CD8-positive, alpha-beta memory T cell (primary cell): ENCODE measurements around the gene TP73. TPM values are rescaled to one million over a fixed set of nuclear protein-coding genes. Genes with fewer than 3 reads are reported as not detected.

Experiments used
- CTCF ChIA-PET: fragments of 350-600 bp; sonication (Branson Sonifier 250); formaldehyde crosslinking; loops from one replicate; lab custom pipeline; 2021; ENCODE audit warnings: antibody characterized with exemption; lab: Charles Lee
- POLR2A ChIA-PET: fragments of 350-600 bp; sonication (Branson Sonifier 250); formaldehyde crosslinking; loops from one replicate; lab custom pipeline; 2021; ENCODE audit warnings: antibody characterized with exemption; lab: Charles Lee
- DNase-seq, 5 donors: peaks; one replicate each; pipeline versions ENCODE4 v3.0.0 to v3.0.0-alpha.2; 2020 to 2022; ENCODE audit warnings: mixed read lengths in 1 of 5
- H3K27ac ChIP-seq: one replicate; pipeline ENCODE4 v1.7.0; 2013; ENCODE audit warnings: low read depth, mild to moderate bottlenecking, low read length, moderate library complexity
- H3K27me3 ChIP-seq: 2 replicates; pipeline ENCODE4 v1.7.0; 2013; ENCODE audit warnings: low read length, mild to moderate bottlenecking; ENCODE audit not compliant: insufficient read depth, poor library complexity, severe bottlenecking
- H3K36me3 ChIP-seq: 2 replicates; pipeline ENCODE4 v1.7.0; 2013; ENCODE audit warnings: mild to moderate bottlenecking, low read length, moderate library complexity; ENCODE audit not compliant: insufficient read depth
- H3K4me1 ChIP-seq: 2 replicates; pipeline ENCODE4 v1.7.0; 2013; ENCODE audit warnings: mild to moderate bottlenecking, low read length, moderate library complexity; ENCODE audit not compliant: insufficient read depth
- H3K4me3 ChIP-seq: 2 replicates; pipeline ENCODE4 v1.7.0; 2013; ENCODE audit warnings: mild to moderate bottlenecking, low read length
- H3K9me3 ChIP-seq: 2 replicates; pipeline ENCODE4 v1.7.0; 2013; ENCODE audit warnings: mild to moderate bottlenecking, low read length
- H3K27ac Mint-ChIP-seq, 8 donors: one replicate each; pipeline ENCODE4 v1.8.0; 2020 to 2021; ENCODE audit warnings: mixed read lengths in 8 of 8, mild to moderate bottlenecking in 6 of 8, inconsistent platforms in 3 of 8, moderate library complexity in 3 of 8
- H3K27me3 Mint-ChIP-seq, 2 donors: one replicate each; pipeline ENCODE4 v1.8.0; 2020 to 2021; ENCODE audit warnings: mixed read lengths in 2 of 2, mild to moderate bottlenecking in 1 of 2, moderate library complexity in 1 of 2
- H3K36me3 Mint-ChIP-seq, 3 donors: one replicate each; pipeline ENCODE4 v1.8.0; 2020 to 2021; ENCODE audit warnings: mixed read lengths in 3 of 3, inconsistent platforms in 1 of 3, mild to moderate bottlenecking in 1 of 3
- H3K4me1 Mint-ChIP-seq, 3 donors: one replicate each; pipeline ENCODE4 v1.8.0; 2020 to 2021; ENCODE audit warnings: mixed read lengths in 3 of 3, inconsistent platforms in 1 of 3, mild to moderate bottlenecking in 1 of 3
- H3K4me3 Mint-ChIP-seq, 7 donors: one replicate each; pipeline ENCODE4 v1.8.0; 2020 to 2021; ENCODE audit warnings: mixed read lengths in 7 of 7, mild to moderate bottlenecking in 6 of 7, moderate library complexity in 4 of 7, inconsistent platforms in 2 of 7
- H3K9me3 Mint-ChIP-seq, 5 donors: one replicate each; pipeline ENCODE4 v1.8.0; 2020 to 2022; ENCODE audit warnings: mixed read lengths in 5 of 5, mild to moderate bottlenecking in 3 of 5, moderate library complexity in 2 of 5, inconsistent platforms in 1 of 5
- polyA plus RNA-seq: library from polyadenylated mRNA; unstranded; fragments of 300-500 nt; fragmentation: Illumina TruSeq; gene quantifications from one replicate; pipeline ENCODE4 v1.2.3, GENCODE V29; 2021
- total RNA-seq, 2 experiments: library from RNA; stranded (reverse); gene quantifications; one replicate each; pipeline ENCODE4 v1.2.3, GENCODE V29; 2021

The TP73 gene
- total and polyA plus RNA-seq, 3 experiments from 2014 or later, result 0.20 to 0.63 (median 0.49) TPM

- CTCF ChIA-PET, result no interaction called here
These were observed 127.6 kb downstream of the TP73 start for GRCh38 chr1:3779912-3780416.

DNA sequence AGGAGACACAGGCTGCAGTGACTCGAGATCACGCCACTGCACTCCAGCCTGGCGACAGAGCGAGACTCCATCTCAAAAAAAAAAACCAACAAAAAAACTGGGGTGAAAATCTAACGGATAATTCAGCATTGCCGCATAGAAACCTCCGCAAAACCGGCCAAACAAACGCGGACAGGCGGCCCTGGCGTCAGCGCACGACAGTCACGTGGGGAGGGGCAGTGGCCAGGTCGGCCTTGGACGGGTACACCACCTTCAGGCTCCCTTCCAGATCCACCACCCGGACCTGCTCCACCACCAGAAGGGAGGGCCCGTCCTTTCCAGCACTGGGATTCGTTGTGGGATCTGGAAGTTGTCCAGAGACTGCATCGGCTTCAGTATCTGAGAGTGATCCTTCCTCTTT is 128.6 kb downstream of the TP73 start:
- Mint-ChIP-seq H3K9me3 (no peaks in the 10 kb centered on the region), H3K4me1 (peaks cover 0 to 1% (median under 1%) of the 10 kb centered on the region in 3 donors), H3K27me3 (no peaks in the 10 kb centered on the region), H3K4me3 (no peak overlapping the region), H3K36me3 (peaks cover 7 to 73% (median 13%) of the 10 kb centered on the region in 3 donors), H3K27ac (no peak overlapping the region)
- Histone ChIP-seq H3K4me1 (no peaks in the 10 kb centered on the region), H3K4me3 (no peak overlapping the region), H3K27me3 (no peaks in the 10 kb centered on the region), H3K36me3 (peaks cover 32% of the 10 kb centered on the region), H3K27ac (no peak overlapping the region), H3K9me3 (no peaks in the 10 kb centered on the region)
- DNase-seq, result no peak
- POLR2A ChIA-PET, result no interaction called here
- CTCF ChIA-PET, result no interaction called here

More at GRCh38 chr1:3779912-3780416, 127.6 kb downstream of the TP73 start:
- DNase-seq, result no peak
- Mint-ChIP-seq H3K4me3 (no peak overlapping the region), H3K9me3 (no peaks in the 10 kb centered on the region), H3K27ac (peak overlapping the region in 1 of 8 donors; percentile 39), H3K27me3 (no peaks in the 10 kb centered on the region), H3K4me1 (peaks cover 0 to 8% (median 3%) of the 10 kb centered on the region in 3 donors), H3K36me3 (peaks cover 7 to 63% (median 10%) of the 10 kb centered on the region in 3 donors)
- no peak overlapping the region for H3K4me3 ChIP-seq
- no peak overlapping the region for H3K27ac ChIP-seq
- H3K36me3 ChIP-seq, result peaks cover 24% of the 10 kb centered on the region
- no peaks in the 10 kb centered on the region for H3K9me3 ChIP-seq
- no peaks in the 10 kb centered on the region for H3K27me3 ChIP-seq
- POLR2A ChIA-PET, result no interaction called here
- H3K4me1 ChIP-seq, result no peaks in the 10 kb centered on the region

GRCh38 chr1:3783651-3784474 is 131.5 kb downstream of the TP73 start:
- POLR2A ChIA-PET, result no interaction called here
- H3K4me1 ChIP-seq, result peaks cover 13% of the 10 kb centered on the region

GRCh38 chr1:3785045-3785444 is 132.7 kb downstream of the TP73 start:
- Histone ChIP-seq H3K9me3 (no peaks in the 10 kb centered on the region), H3K27ac (no peak overlapping the region), H3K27me3 (no peaks in the 10 kb centered on the region), H3K4me1 (peaks cover 13% of the 10 kb centered on the region), H3K36me3 (peaks cover 44% of the 10 kb centered on the region), H3K4me3 (no peak overlapping the region)
- CTCF ChIA-PET, result interaction anchor here (1.2 to 1.7 kb wide), 3 partner anchors 9 to 16 kb away, joined by 3 read pairs; no protein-coding TSS in a partner anchor
- H3K9me3 Mint-ChIP-seq, result no peaks in the 10 kb centered on the region
- POLR2A ChIA-PET, result interaction anchor here (0.7 kb wide), 1 partner anchor 9 kb away, joined by 3 read pairs; no protein-coding TSS in a partner anchor
- H3K4me1 Mint-ChIP-seq, result peaks cover 6 to 26% (median 16%) of the 10 kb centered on the region in 3 donors
- peaks cover 4 to 85% (median 12%) of the 10 kb centered on the region in 3 donors for H3K36me3 Mint-ChIP-seq
- peak overlapping the region in 2 of 8 donors; percentile 35 to 77 for H3K27ac Mint-ChIP-seq
- H3K27me3 Mint-ChIP-seq, result no peaks in the 10 kb centered on the region
- DNase-seq, result peak in 1 of 5 donors; percentile 24
- H3K4me3 Mint-ChIP-seq, result no peak overlapping the region

More at GRCh38 chr1:3783651-3784474, 131.5 kb downstream of the TP73 start:
- Mint-ChIP-seq H3K36me3 (peaks cover 7 to 91% (median 16%) of the 10 kb centered on the region in 3 donors), H3K27me3 (no peaks in the 10 kb centered on the region), H3K27ac (peak overlapping the region in 2 of 8 donors; percentile 58 to 61), H3K4me3 (no peak overlapping the region), H3K9me3 (no peaks in the 10 kb centered on the region), H3K4me1 (peaks cover 6 to 19% (median 16%) of the 10 kb centered on the region in 3 donors)
- no peak overlapping the region for H3K4me3 ChIP-seq
- DNase-seq, result no peak
- H3K36me3 ChIP-seq, result peaks cover 44% of the 10 kb centered on the region
- H3K9me3 ChIP-seq, result no peaks in the 10 kb centered on the region
- H3K27ac ChIP-seq, result no peak overlapping the region
- CTCF ChIA-PET, result interaction anchor here (1.2 to 1.7 kb wide), 2 partner anchors 8 to 18 kb away, joined by 3 read pairs; no protein-coding TSS in a partner anchor
- no peaks in the 10 kb centered on the region for H3K27me3 ChIP-seq

- Histone ChIP-seq H3K36me3 (peaks cover 44% of the 10 kb centered on the region), H3K9me3 (no peaks in the 10 kb centered on the region), H3K4me1 (peaks cover 13% of the 10 kb centered on the region), H3K4me3 (no peak overlapping the region), H3K27me3 (no peaks in the 10 kb centered on the region), H3K27ac (no peak overlapping the region)
- Mint-ChIP-seq H3K36me3 (peaks cover 0 to 82% (median 7%) of the 10 kb centered on the region in 3 donors), H3K4me3 (no peak overlapping the region), H3K27me3 (no peaks in the 10 kb centered on the region), H3K4me1 (peaks cover 6 to 30% (median 16%) of the 10 kb centered on the region in 3 donors), H3K9me3 (no peaks in the 10 kb centered on the region), H3K27ac (peak overlapping the region in 1 of 8 donors; percentile 86)
- POLR2A ChIA-PET, result interaction anchor here (0.7 kb wide), 1 partner anchor 8 kb away, joined by 3 read pairs; no protein-coding TSS in a partner anchor
- peak in 1 of 5 donors; percentile 24 for DNase-seq
- CTCF ChIA-PET, result interaction anchor here (1.2 kb wide), 2 partner anchors 9 to 10 kb away, joined by 3 read pairs; no protein-coding TSS in a partner anchor
These were observed 133.3 kb downstream of the TP73 start for GRCh38 chr1:3785456-3786157.

Other genes starting within 250 kb of the TP73 start
- not detected for gene ARHGEF16, start 197.9 kb upstream of the TP73 start, total RNA-seq
- 0.06 TPM for gene ARHGEF16, start 197.9 kb upstream of the TP73 start, polyA plus RNA-seq
- 10 to 100 TPM; 10.8 to 12.0 TPM for gene MEGF6, start 41.0 kb upstream of the TP73 start, total RNA-seq
- 3.4 TPM for gene MEGF6, start 41.0 kb upstream of the TP73 start, polyA plus RNA-seq
- 10 to 100 TPM; 18.9 to 21.1 TPM for gene TPRG1L, start 27.5 kb upstream of the TP73 start, total RNA-seq
- gene TPRG1L, start 27.5 kb upstream of the TP73 start, polyA plus RNA-seq, result 47.7 TPM
- 10 to 100 TPM; 26.1 to 30.7 TPM for gene WRAP73, start 2.4 kb upstream of the TP73 start, total RNA-seq
- gene WRAP73, start 2.4 kb upstream of the TP73 start, polyA plus RNA-seq, result 33.8 TPM
- not detected for gene CCDC27, start 99.9 kb downstream of the TP73 start, total RNA-seq
- gene CCDC27, start 99.9 kb downstream of the TP73 start, polyA plus RNA-seq, result not detected
- gene SMIM1, start 120.2 kb downstream of the TP73 start, total RNA-seq, result 1 to 10 TPM in 1 of 2 experiments, under 1 TPM in 1; 0.80 to 1.6 TPM
- gene SMIM1, start 120.2 kb downstream of the TP73 start, polyA plus RNA-seq, result 1.1 TPM
- gene LRRC47, start 144.0 kb downstream of the TP73 start, total RNA-seq, result 10 to 100 TPM; 42.6 to 50.5 TPM
- gene LRRC47, start 144.0 kb downstream of the TP73 start, polyA plus RNA-seq, result 36.9 TPM
- gene CEP104, start 204.7 kb downstream of the TP73 start, total RNA-seq, result 10 to 100 TPM; 45.0 to 47.0 TPM
- gene CEP104, start 204.7 kb downstream of the TP73 start, polyA plus RNA-seq, result 29.4 TPM
- 10 to 100 TPM; 10.9 to 14.6 TPM for gene DFFB, start 205.0 kb downstream of the TP73 start, total RNA-seq
- gene DFFB, start 205.0 kb downstream of the TP73 start, polyA plus RNA-seq, result 8.3 TPM
- 10 to 100 TPM; 49.7 to 51.8 TPM for gene C1orf174, start 247.8 kb downstream of the TP73 start, total RNA-seq
- gene C1orf174, start 247.8 kb downstream of the TP73 start, polyA plus RNA-seq, result 31.1 TPM